NCI-H748 treated with DMSO at 0.1 percent for 48 hours (cell line): ENCODE measurements around the gene PNMA8C.
"Not testable (repeated sequence)": the region's sequence is repeated elsewhere in the genome, so short reads cannot be mapped to it uniquely, and the experiment has no call there.

Source experiments
- DNase-seq: peaks from one replicate; lab custom pipeline; 2025; lab: John Stamatoyannopoulos, UW

Gene PNMA8C

GRCh38 chr19:46388311-46389095, 40.2 kb downstream of the PNMA8C start:
- no peak for DNase-seq

- DNase-seq: no peak
Observed at GRCh38 chr19:46387713-46388130, 41.0 kb downstream of the PNMA8C start.

- no peak for DNase-seq
Observed at GRCh38 chr19:46386996-46387712, 41.6 kb downstream of the PNMA8C start.

- no peak for DNase-seq
Observed at GRCh38 chr19:46386151-46386550, 42.6 kb downstream of the PNMA8C start.

GRCh38 chr19:46385636-46386035, 43.1 kb downstream of the PNMA8C start:
- DNase-seq: no peak

- no peak for DNase-seq
Observed at GRCh38 chr19:46384396-46384795, 44.3 kb downstream of the PNMA8C start.

- no peak for DNase-seq
Observed at GRCh38 chr19:46383846-46384245, 44.9 kb downstream of the PNMA8C start.

- DNase-seq: no peak
Observed at GRCh38 chr19:46383171-46383815, 45.4 kb downstream of the PNMA8C start.

- no peak for DNase-seq
Observed at GRCh38 chr19:46381756-46382345, 46.9 kb downstream of the PNMA8C start.

- no peak for DNase-seq
Observed at GRCh38 chr19:46381346-46381745, 47.4 kb downstream of the PNMA8C start.

GRCh38 chr19:46380690-46381089, 48.0 kb downstream of the PNMA8C start:
- no peak for DNase-seq

GRCh38 chr19:46378268-46378667, 50.5 kb downstream of the PNMA8C start:
- DNase-seq: no peak

GRCh38 chr19:46376241-46377153, 52.2 kb downstream of the PNMA8C start:
- DNase-seq: no peak

- not testable (repeated sequence) for DNase-seq
Observed at GRCh38 chr19:46375476-46376067, 53.2 kb downstream of the PNMA8C start.
